B cell (primary cell): Measurements from ENCODE around the gene IGF1R.

Source experiments
- CTCF ChIP-seq: fragments of 200-600 bp; IDR thresholded peaks from one replicate; pipeline ENCODE4 v1.8.0; 2022; ENCODE audit warnings: antibody characterized with exemption, mild to moderate bottlenecking
- EZH2 ChIP-seq: IDR thresholded peaks from 2 replicates; pipeline ENCODE4 v1.6.1; 2012; ENCODE audit warnings: borderline replicate concordance, low read depth, mild to moderate bottlenecking, moderate library complexity, low read length; ENCODE audit not compliant: insufficient read depth, poor library complexity, severe bottlenecking

- no peak for TF ChIP-seq CTCF
- no peak for TF ChIP-seq EZH2
Observed at GRCh38 chr15:98730860-98731711, 82.7 kb downstream of the IGF1R start.
